GM12878 (cell line): ENCODE results near the gene KIAA1671. TPM values are rescaled to one million over a fixed set of nuclear protein-coding genes. Genes with fewer than 3 reads are reported as not detected.

Experiments used
- ASH2L ChIP-seq: fragments of 300-600, 200-600 bp; sonication (generic); IDR thresholded peaks from 2 replicates; pipeline ENCODE4 v1.6.1; 2017; ENCODE audit warnings: low read depth, mild to moderate bottlenecking, borderline replicate concordance
- CHD2 ChIP-seq: IDR thresholded peaks from 2 replicates; pipeline ENCODE4 v1.6.1; 2011; ENCODE audit warnings: low read depth, low read length, improper control_type of control experiment, borderline replicate concordance
- E2F4 ChIP-seq: IDR thresholded peaks from 2 replicates; pipeline ENCODE4 v1.6.1; 2012; ENCODE audit warnings: low read depth, low read length, improper control_type of control experiment
- E4F1 ChIP-seq: fragments of 450-650 bp; IDR thresholded peaks from 2 replicates; pipeline ENCODE4 v1.6.1; 2018; ENCODE audit warnings: borderline replicate concordance, mild to moderate bottlenecking; ENCODE audit not compliant: partially characterized antibody
- MAX ChIP-seq: IDR thresholded peaks from 2 replicates; pipeline ENCODE4 v1.6.1; 2012; ENCODE audit warnings: low read depth, low read length, improper control_type of control experiment
- RAD51 ChIP-seq: fragments of 450-650 bp; IDR thresholded peaks from 2 replicates; pipeline ENCODE4 v1.6.1; 2016; ENCODE audit warnings: moderate library complexity, mild to moderate bottlenecking, inconsistent platforms
- SREBF1 ChIP-seq: IDR thresholded peaks from 2 replicates; pipeline ENCODE4 v1.6.1; 2012; ENCODE audit warnings: mild to moderate bottlenecking, low read length
- STAT1 ChIP-seq: fragments of 450-650 bp; conservative IDR thresholded peaks from 2 replicates; pipeline ENCODE4 v1.6.1; 2014; ENCODE audit warnings: antibody characterized with exemption, mild to moderate bottlenecking
- USF2 ChIP-seq: IDR thresholded peaks from 2 replicates; pipeline ENCODE4 v1.6.1; 2011; ENCODE audit warnings: low read depth, low read length, improper control_type of control experiment, borderline replicate concordance
- ZNF217 ChIP-seq: fragments of 450-650 bp; IDR thresholded peaks from 2 replicates; pipeline ENCODE4 v1.6.1; 2017; ENCODE audit warnings: antibody characterized with exemption, mild to moderate bottlenecking
- polyA plus RNA-seq, 11 experiments: library from polyadenylated mRNA; depleted of rRNA in 4 of 11; unstranded in 6 of 11; stranded (reverse) in 5 of 11; fragments of >200 nt; fragmentation: Nextera tagmentation in 4 of 11; fragmentation: Illumina TruSeq in 1 of 11; extraction: Ambion mirVana in 4 of 11; extraction: Trizol in 1 of 11; gene quantifications; 1 replicate in 1 of 11; 2 replicates in 10 of 11; pipeline versions ENCODE4 v1.2.1 to v1.2.3, GENCODE V29; 2011 to 2016; ENCODE audit warnings: inconsistent platforms in 2 of 11, missing spikeins in 2 of 11, low read depth in 1 of 11
- total RNA-seq, 4 experiments: library from RNA; depleted of rRNA in 3 of 4; stranded (reverse); fragments of >200 nt in 3 of 4; fragmentation: Illumina TruSeq in 1 of 4; extraction: Trizol in 1 of 4; gene quantifications; 2 replicates each; pipeline versions ENCODE4 v1.2.1 to v1.2.3, GENCODE V29; 2013 to 2021

KIAA1671 gene
- total and polyA plus RNA-seq, 10 of the 15 experiments (the other 5 are each of a cell fraction or from before 2014, with no cell fraction given): 0.05 to 2.7 (median 0.33) TPM

GRCh38 chr22:25064894-25065560, 112.5 kb downstream of the KIAA1671 start (continued):
- TF ChIP-seq SREBF1 (no peak), E2F4 (no peak), RAD51 (no peak), USF2 (no peak), ASH2L (no peak), ZNF217 (no peak), MAX (no peak), CHD2 (no peak), STAT1 (no peak), E4F1 (no peak)
